Measurements from ENCODE around the gene POLN.

DNA sequence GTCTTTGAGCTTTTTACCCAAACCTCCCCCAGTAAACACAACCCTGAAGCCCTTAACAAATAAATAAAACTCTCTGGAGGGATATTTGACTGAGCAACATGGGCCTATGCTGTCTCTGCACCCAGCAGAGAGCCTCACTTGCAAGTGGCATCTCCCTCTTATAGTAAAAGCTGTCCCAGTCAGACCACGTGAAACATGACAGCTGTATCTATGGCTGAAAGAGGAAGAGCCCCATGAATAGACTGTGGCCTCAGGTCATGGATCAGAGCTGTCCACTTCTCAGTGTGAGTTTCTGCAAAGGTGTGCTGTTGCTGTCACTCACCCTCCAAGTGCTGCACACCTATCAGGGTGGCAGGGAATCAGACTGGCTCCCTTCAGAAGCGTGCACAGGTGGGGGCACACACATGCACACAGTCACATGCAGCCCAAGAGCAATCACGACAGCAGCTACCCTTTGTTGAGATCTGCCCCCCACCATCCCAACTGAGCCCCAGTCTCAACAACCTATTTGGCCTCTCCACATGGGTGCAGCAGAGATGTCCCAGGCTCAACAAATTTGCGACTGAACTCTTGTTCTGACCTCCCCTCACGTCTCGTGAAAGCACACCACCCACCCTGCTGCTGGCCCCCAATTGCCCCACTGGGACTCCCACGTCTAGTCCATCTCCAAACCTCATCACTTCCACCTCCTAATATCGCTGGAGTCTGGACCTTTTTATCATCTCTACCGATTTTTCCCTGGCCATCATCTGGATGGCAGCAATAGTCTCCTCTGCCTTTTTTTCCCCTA lies 137.2 kb downstream of the POLN start:
- TF ChIP-seq EZH2 (IDR thresholded peaks at IDR 0.05; ENCODE audit: borderline replicate concordance, low read length) = no peak
- TF ChIP-seq, protein P1, sequence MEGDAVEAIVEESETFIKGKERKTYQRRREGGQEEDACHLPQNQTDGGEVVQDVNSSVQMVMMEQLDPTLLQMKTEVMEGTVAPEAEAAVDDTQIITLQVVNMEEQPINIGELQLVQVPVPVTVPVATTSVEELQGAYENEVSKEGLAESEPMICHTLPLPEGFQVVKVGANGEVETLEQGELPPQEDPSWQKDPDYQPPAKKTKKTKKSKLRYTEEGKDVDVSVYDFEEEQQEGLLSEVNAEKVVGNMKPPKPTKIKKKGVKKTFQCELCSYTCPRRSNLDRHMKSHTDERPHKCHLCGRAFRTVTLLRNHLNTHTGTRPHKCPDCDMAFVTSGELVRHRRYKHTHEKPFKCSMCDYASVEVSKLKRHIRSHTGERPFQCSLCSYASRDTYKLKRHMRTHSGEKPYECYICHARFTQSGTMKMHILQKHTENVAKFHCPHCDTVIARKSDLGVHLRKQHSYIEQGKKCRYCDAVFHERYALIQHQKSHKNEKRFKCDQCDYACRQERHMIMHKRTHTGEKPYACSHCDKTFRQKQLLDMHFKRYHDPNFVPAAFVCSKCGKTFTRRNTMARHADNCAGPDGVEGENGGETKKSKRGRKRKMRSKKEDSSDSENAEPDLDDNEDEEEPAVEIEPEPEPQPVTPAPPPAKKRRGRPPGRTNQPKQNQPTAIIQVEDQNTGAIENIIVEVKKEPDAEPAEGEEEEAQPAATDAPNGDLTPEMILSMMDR (IDR thresholded peaks at IDR 0.05; ENCODE audit: low read length) = no peak
